ENCODE measurements around the gene TAOK1. TPM values are rescaled to one million over a fixed set of nuclear protein-coding genes. Genes with fewer than 3 reads are reported as not detected.

TAOK1 gene
- total RNA-seq, 2 donors from 2014 or later, result 21.0 to 34.9 TPM

- H3K4me3 ChIP-seq, result no peak overlapping the region
- H3K27ac ChIP-seq, result no peak overlapping the region
- TF ChIP-seq POLR2A (IDR thresholded peaks at IDR 0.05) (no peak), CTCF (IDR thresholded peaks at IDR 0.05) (no peak)
- intact Hi-C loops (cut with DNase I), result no loop called here
- ATAC-seq, result no peak
- WGBS, 2 donors, result 81 to 88% methylated on average over 15 to 18 of the region's 18 CpGs
- H3K9me3 ChIP-seq, result no peaks in the 10 kb centered on the region
- no peaks in the 10 kb centered on the region for H3K27me3 ChIP-seq
- H3K4me1 ChIP-seq, result peaks cover 31% of the 10 kb centered on the region
- no peaks in the 10 kb centered on the region for H3K36me3 ChIP-seq (replicated peaks in 1 of 2; ENCODE audit: insufficient read depth in 1 of 2, low read depth in 2 of 2)
- DNase-seq, result no peak
Measured at GRCh38 chr17:29562615-29563014, 172.5 kb downstream of the TAOK1 start.

- Histone ChIP-seq H3K27ac (no peak overlapping the region), H3K4me1 (peaks cover 35% of the 10 kb centered on the region), H3K4me3 (no peak overlapping the region), H3K36me3 (replicated peaks in 1 of 2; ENCODE audit: insufficient read depth in 1 of 2, low read depth in 2 of 2) (no peaks in the 10 kb centered on the region), H3K9me3 (no peaks in the 10 kb centered on the region), H3K27me3 (no peaks in the 10 kb centered on the region)
- intact Hi-C loops (cut with DNase I), result no loop called here
- no peak for TF ChIP-seq CTCF (IDR thresholded peaks at IDR 0.05)
- TF ChIP-seq POLR2A (IDR thresholded peaks at IDR 0.05), result no peak
- no peak for DNase-seq
- WGBS, 2 donors, result 92 to 98% methylated on average over 3 of the region's 3 CpGs
- ATAC-seq, result no peak
Measured at GRCh38 chr17:29563816-29564215, 173.7 kb downstream of the TAOK1 start.

GRCh38 chr17:29565643-29566472 lies 175.7 kb downstream of the TAOK1 start:
- intact Hi-C loops (cut with DNase I), result no loop called here
- Histone ChIP-seq H3K9me3 (no peaks in the 10 kb centered on the region), H3K27ac (peak overlapping the region; percentile 90 to 95 (median 92)), H3K36me3 (replicated peaks in 1 of 2; ENCODE audit: insufficient read depth in 1 of 2, low read depth in 2 of 2) (no peaks in the 10 kb centered on the region), H3K4me1 (peaks cover 48% of the 10 kb centered on the region), H3K4me3 (peak overlapping the region; percentile 7 to 29), H3K27me3 (no peaks in the 10 kb centered on the region)
- TF ChIP-seq CTCF (IDR thresholded peaks at IDR 0.05) (peak in 1 of 7 experiments; percentile 12), POLR2A (IDR thresholded peaks at IDR 0.05) (peak in 2 of 3 donors; percentile 11 to 29)
- DNase-seq (peak; percentile 55 to 65 (median 60)), ATAC-seq (no peak)
- 6 to 9% methylated on average over 9 to 55 of the region's 55 CpGs for WGBS, 2 donors

GRCh38 chr17:29566473-29567303 lies 176.5 kb downstream of the TAOK1 start, which contains the start of gene ABHD15:
Gene ABHD15, minus strand, starts transcription at chr17:29567037. Its CDS starts 71 bp downstream, at chr17:29566966.
- Histone ChIP-seq H3K27ac (peak within 1 kb of the TSS; percentile 90 to 95 (median 92)), H3K27me3 (no peaks in the 10 kb centered on the region), H3K4me1 (peaks cover 48% of the 10 kb centered on the region), H3K4me3 (peak within 1 kb of the TSS; percentile 29 to 30), H3K9me3 (no peaks in the 10 kb centered on the region), H3K36me3 (replicated peaks in 1 of 2; ENCODE audit: insufficient read depth in 1 of 2, low read depth in 2 of 2) (no peaks in the 10 kb centered on the region)
- DNase-seq (peak; percentile 73 to 84 (median 81)), ATAC-seq (peak; percentile 61)
- TF ChIP-seq POLR2A (IDR thresholded peaks at IDR 0.05) (peak; percentile 53 to 82 (median 70)), CTCF (IDR thresholded peaks at IDR 0.05) (peak in 3 of 7 experiments; percentile 9 to 30 (median 18))
- 0 to 2% methylated on average over 3 to 87 of the region's 94 CpGs for WGBS, 2 donors
- intact Hi-C loops (cut with DNase I), result no loop called here
